ENCODE measurements around the gene WNT9A. TPM values are rescaled to one million over a fixed set of nuclear protein-coding genes. Genes with fewer than 3 reads are reported as not detected.

Gene WNT9A
- total RNA-seq, 1 experiment from 2014 or later = 0.37 TPM

GRCh38 chr1:227941509-227942020, 6.2 kb downstream of the WNT9A start:
- no peak for DNase-seq (ENCODE audit: low spot score)

GRCh38 chr1:227940791-227941241, 6.9 kb downstream of the WNT9A start:
- DNase-seq (ENCODE audit: low spot score) = no peak

GRCh38 chr1:227939791-227940771, 7.7 kb downstream of the WNT9A start:
- DNase-seq (ENCODE audit: low spot score) = no peak

- DNase-seq (ENCODE audit: low spot score) = no peak
Measured at GRCh38 chr1:227938911-227939790, 8.6 kb downstream of the WNT9A start.

- DNase-seq (ENCODE audit: low spot score) = no peak
Measured at GRCh38 chr1:227938276-227938675, 9.5 kb downstream of the WNT9A start.

GRCh38 chr1:227937838-227938145, 9.9 kb downstream of the WNT9A start:
- DNase-seq (ENCODE audit: low spot score) = no peak

GRCh38 chr1:227937031-227937837, 10.5 kb downstream of the WNT9A start:
- no peak for DNase-seq (ENCODE audit: low spot score)

GRCh38 chr1:227935826-227936225, 11.9 kb downstream of the WNT9A start:
- no peak for DNase-seq (ENCODE audit: low spot score)

GRCh38 chr1:227934476-227935313, 13.0 kb downstream of the WNT9A start:
- DNase-seq (ENCODE audit: low spot score) = peak; percentile 39

- no peak for DNase-seq (ENCODE audit: low spot score)
Measured at GRCh38 chr1:227929751-227930472, 17.8 kb downstream of the WNT9A start.

GRCh38 chr1:227928811-227929375, 18.8 kb downstream of the WNT9A start:
- no peak for DNase-seq (ENCODE audit: low spot score)

- no peak for DNase-seq (ENCODE audit: low spot score)
Measured at GRCh38 chr1:227927971-227928741, 19.6 kb downstream of the WNT9A start.

- DNase-seq (ENCODE audit: low spot score) = no peak
Measured at GRCh38 chr1:227926896-227927885, 20.5 kb downstream of the WNT9A start.

- no peak for DNase-seq (ENCODE audit: low spot score)
Measured at GRCh38 chr1:227926216-227926791, 21.4 kb downstream of the WNT9A start.

GRCh38 chr1:227925582-227926198, 22.0 kb downstream of the WNT9A start:
- no peak for DNase-seq (ENCODE audit: low spot score)

GRCh38 chr1:227924833-227925574, 22.7 kb downstream of the WNT9A start:
- DNase-seq (ENCODE audit: low spot score) = no peak

Data from H4 (cell line).